Activated CD4-positive, alpha-beta T cell treated with anti-CD3 and anti-CD28 coated beads, Interleukin-2, amount 50 U/mL, for 1 hour (primary cell): ENCODE results near the gene THADA.
"Not testable (repeated sequence)": the region's sequence is repeated elsewhere in the genome, so short reads cannot be mapped to it uniquely, and the experiment has no call there.

Source experiments
- DNase-seq: peaks from one replicate; pipeline ENCODE4 v3.0.0-alpha.2; 2020

The THADA gene

GRCh38 chr2:43313642-43314017, 282.2 kb downstream of the THADA start:
- no peak for DNase-seq

DNA sequence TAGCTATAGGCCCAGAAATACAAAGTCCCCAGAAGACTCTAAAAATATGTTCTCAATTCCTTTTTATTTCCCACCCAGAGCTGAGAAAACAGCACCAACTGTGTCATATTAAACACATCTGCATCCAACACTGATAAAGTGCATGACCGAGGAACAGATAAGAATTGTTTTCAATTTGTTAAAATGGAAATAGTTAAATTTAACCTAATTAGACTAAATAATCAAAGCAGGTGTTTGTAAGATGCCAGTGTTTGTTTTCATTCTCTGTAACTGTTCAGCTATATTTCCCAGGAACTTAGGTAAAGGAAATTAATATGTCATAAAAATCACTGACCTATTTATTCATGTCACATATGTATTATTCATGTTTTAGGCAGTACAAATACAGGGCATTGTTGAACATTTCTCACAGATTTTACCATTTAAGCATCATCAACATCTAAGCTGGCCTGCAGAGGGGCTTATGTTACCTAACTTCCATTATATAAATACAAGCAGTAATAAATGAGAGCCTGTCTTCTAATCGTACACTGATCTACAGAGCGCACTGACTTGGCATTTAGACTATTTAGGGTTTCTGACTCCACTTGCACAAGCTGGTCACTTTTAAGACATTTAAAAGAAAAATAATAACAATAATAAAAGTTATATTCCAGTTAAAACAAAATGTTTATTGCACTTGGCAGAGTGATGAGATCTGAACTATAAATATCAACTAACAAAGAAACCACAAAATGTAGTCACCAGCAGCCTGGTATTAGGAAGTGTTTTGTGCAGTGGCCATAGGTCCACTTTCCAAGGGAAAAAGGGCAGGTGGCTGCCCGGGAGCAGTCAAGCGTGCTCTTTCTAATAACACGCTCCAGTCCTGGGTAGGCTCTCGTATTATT, 282.8 kb downstream of the THADA start:
- DNase-seq, result no peak

- no peak for DNase-seq
Observed at GRCh38 chr2:43311276-43311675, 284.6 kb downstream of the THADA start.

GRCh38 chr2:43309935-43310334, 285.9 kb downstream of the THADA start:
- DNase-seq, result no peak

DNA sequence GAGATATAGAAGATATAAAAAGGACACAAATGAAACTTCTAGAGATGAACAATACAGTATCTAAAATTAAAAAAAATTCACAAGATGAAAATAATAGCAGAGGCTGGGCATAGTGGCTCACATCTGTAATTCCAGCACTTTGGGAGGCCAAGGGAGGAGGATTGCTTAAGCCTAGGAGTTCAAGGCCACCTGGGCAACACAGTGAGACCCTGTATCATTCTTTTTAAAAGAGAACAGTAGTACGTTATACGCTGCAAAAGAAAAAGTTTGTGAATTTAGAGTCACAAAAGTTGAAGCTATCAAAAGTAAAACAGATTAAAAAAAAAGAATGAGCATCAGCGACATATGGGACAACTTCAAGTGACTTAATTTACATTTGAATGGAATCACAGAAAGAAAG, 287.9 kb downstream of the THADA start:
- DNase-seq, result no peak

GRCh38 chr2:43307046-43307445, 288.8 kb downstream of the THADA start:
- no peak for DNase-seq

DNA sequence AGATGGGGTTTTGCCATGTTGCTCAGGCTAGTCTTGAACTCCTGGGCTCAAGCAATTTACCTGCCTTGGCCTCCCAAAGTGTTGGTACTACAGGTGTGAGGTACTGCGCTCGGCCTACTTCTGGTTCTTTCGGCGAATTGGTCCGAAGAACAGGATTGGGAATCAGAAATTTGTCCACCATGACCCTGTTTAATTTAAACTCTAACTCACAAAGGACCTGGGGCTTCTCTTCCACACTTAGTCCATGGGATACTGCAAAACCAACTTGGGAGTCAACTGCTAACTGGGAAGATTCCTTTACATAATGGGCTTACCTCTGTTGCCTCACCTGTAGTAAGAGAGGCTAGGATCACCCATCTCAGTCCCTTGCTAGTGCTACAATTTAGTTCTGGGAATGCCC, 289.6 kb downstream of the THADA start:
- no peak for DNase-seq

DNA sequence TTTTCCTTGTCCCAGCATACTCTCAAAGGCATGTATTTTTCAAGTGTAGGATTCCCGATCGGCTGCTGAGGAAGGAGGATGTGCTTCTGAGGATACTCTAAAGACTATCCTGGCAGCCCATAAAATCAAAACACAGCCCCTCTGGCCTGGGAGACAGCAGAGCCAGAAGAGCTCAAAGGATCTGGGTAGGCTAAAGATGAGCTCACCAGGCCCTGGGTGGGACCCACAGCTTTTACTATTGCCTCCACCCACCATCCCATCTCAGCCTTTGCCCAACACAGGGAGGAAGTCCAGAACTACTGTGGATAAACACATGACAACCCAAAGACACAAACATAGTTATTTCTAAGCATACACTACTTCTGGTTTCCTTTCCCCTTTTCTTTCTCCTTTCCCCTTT, 290.3 kb downstream of the THADA start:
- no peak for DNase-seq

DNA sequence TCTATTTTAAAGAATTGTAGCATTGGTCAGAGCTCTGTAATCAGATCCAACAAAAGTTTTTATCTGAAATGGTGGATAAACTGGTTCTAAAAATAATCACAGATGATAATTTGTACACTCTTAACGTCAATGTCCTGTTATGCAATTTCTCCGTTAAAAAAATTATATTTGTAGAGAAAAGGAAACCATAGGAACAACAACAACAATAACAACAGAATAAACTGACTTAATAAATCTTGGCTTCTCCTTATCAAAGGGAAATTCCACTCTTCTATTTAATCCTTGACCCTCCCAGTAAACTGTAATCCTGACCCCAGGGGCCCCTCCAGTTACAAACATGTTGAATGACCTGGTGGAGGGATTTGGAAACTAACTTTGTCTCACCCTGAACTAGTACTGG, 290.8 kb downstream of the THADA start:
- DNase-seq, result no peak

DNA sequence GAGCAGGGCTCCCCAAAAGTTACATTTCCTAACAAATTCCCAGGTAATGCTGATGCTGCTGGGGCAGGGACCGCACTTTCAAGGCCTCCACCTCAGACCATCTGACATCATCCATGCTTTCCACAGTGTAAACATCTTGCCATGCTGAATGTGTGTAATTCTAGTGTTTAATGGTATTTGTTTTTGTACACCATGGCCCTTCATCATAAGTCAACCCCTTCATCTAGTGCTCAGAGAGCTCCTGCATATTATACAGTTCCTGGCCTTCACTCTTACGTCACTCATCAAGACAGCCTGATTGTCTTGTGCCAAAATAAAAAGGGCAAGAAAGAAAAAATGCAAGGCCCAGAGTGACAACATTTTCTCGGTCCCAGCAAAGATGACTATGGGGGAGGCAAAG, 291.9 kb downstream of the THADA start:
- DNase-seq, result no peak

- no peak for DNase-seq
Observed at GRCh38 chr2:43302961-43303494, 292.8 kb downstream of the THADA start.

DNA sequence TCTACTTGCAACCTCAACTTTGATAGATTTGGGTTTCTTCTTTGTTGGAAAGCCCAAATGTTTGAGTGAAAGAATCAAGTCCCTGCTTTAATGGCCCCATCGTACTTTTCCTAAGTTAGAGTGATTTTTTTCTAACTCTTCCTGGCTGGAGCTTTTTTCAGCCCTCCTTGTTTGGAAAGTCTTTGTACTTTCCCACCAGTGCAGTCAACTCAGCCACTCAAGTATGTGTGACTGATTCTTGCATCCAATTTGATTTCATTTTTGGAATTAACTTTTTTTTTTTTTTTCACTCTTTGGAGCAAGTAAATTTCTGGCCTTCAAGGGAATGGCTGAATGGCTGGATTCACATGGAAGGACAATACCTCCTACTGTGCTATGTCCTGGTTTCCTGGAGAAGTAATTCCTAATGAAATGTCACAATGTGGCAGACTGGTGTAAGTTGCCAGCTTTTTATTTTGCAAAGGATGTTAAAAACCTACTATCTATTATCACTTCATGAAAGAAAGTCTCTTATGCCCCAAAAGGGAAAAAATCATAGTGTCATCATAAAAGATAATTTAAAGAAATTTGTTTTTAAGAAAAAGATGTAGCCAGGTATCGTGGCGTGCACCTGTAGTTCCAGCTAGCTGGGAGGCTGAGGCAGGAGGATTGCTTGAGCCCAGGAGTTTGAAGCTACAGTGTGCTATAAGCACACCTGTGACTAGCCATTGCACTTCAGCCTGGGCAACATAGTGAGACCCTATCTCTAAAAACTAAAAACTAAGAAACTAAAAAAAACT, 293.5 kb downstream of the THADA start:
- no peak for DNase-seq

- DNase-seq, result no peak
Observed at GRCh38 chr2:43300781-43301583, 294.9 kb downstream of the THADA start.

DNA sequence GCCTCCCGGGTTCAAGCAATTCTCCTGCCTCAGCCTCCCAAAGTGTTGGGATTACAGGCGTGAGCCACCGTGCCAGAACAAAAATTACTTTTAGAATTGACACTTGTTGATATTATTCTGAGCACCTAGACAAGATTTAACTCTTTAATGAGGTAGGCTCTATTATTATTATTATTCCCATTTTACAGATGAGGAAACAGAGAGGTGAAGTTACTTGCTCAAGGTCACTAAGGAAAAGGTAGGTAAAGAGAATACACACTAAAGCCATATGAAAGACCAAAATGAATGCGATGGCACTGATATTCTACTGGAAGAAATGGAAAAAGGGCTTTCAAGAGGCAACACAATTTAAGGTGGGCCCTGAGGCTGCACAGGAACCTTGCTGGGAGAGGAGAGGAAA, 295.6 kb downstream of the THADA start:
- no peak for DNase-seq

- DNase-seq, result no peak
Observed at GRCh38 chr2:43298500-43298899, 297.3 kb downstream of the THADA start.

- not testable (repeated sequence) for DNase-seq
Observed at GRCh38 chr2:43297740-43298139, 298.1 kb downstream of the THADA start.

DNA sequence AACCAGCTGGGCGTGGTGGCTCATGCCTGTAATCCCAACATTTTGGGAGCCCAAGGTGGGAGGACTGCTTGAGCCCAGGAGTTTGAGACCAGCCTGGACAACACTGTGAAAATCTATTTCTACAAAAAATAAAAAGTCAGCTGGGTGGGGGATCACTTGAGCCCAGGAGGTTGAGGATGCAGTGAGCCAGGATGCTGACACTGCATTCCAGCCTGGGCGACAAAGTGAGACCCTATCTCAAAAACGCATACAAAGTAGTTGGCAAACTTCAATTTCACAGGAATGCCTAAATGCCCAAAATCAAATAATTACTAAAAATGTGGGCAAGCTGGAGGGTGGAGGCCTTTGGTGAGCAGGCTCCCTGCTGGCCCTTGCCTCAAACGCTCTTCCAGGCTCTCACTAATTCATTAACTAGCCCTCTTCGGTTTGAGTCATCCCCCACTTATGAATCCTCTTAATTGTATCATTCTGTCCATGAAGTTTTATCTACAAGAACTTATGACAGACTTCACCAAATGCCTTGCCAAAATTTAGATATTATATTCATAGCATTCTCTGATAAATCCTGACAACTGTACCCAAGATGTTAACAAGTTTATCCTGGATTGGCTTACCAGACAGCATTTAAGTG, 300.8 kb downstream of the THADA start:
- no peak for DNase-seq

DNA sequence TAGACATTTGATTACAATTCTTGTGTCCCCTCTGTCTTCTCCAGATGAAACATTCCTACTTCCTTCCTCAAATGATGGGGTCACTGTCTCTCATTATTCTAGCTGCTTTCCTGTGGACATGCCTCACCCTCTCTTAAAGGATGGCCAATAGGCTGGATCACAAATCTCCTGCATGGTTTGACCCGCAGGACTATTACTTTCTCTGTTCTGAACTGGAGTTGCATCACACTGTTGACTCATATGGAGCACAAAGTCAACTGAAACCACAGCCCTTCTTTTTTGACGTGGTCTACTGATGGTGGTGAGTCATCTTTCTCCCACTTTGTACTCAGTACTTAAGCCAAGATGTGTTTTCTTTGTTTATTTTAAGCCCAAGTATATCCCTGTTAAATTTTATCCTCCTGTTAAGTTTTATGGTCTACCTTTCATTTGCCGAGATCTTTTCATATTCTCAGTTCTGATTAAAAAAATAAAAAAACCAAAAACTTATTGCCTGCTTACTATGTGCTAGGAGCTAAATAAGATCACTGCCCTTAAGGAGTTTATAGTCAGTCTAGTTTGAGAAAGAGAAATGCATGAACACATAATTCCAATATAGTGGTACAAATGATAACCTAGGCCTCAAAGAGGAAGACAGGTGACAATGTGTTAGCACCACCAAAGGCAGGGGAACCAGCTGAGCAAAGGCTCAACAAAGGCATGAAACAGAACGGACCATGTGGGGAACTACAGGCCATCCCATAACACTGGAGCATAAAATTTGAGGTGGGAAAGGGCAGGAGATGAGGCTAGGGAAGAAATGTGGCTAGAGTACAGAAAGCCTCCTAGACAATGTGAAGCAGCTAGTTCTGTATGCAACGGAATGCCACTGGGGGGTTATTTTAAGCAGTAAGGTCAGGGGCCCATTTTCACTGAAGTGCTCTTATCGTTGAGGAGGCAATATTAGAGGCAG, 301.8 kb downstream of the THADA start:
- DNase-seq, result no peak

GRCh38 chr2:43292851-43293743, 302.7 kb downstream of the THADA start:
- DNase-seq, result no peak

DNA sequence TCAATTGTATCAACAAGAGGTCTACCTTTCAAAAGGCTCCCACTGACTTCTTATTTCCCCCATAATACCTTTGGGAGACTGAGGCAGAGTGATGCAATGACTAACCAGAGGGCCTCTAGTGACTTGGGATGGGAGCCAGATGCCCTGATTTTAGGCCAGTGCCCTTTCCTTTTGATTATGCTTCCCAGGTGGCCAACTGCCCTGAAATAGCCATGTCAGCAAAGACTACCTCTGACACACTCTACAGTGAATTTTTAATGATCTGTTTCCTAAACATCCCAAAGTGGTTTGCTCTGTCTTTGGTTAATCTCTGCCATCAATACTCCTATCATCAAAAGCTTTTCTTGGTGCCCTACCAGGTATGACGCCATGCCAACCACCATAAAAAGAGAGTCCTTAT, 303.5 kb downstream of the THADA start:
- no peak for DNase-seq
